ENCODE measurements around the gene DBI. TPM values are rescaled to one million over a fixed set of nuclear protein-coding genes. Genes with fewer than 3 reads are reported as not detected.

The DBI gene
- total and polyA plus RNA-seq, 2 experiments from 2014 or later, result 171 to 873 TPM

DNA sequence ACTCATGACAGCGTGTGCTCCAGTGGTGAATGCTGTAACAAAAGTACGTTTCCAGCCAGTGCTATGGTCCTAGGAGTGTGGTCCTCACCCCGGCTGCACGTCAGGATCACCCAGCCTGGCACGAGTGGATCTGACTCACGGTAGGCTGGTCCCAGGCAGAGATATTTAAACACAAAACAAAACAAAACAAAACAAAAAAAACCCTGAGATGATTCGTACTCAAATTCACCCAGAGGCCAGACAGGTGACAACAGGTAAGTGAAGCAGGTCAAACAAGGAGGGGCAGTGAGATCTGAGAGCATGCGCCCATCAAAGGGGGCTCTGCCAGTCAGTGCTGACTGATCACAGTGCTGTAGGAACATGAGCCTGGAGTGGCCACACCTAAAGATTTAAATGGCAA, 43.3 kb upstream of the DBI start (continued):
- TF ChIP-seq, protein P1, sequence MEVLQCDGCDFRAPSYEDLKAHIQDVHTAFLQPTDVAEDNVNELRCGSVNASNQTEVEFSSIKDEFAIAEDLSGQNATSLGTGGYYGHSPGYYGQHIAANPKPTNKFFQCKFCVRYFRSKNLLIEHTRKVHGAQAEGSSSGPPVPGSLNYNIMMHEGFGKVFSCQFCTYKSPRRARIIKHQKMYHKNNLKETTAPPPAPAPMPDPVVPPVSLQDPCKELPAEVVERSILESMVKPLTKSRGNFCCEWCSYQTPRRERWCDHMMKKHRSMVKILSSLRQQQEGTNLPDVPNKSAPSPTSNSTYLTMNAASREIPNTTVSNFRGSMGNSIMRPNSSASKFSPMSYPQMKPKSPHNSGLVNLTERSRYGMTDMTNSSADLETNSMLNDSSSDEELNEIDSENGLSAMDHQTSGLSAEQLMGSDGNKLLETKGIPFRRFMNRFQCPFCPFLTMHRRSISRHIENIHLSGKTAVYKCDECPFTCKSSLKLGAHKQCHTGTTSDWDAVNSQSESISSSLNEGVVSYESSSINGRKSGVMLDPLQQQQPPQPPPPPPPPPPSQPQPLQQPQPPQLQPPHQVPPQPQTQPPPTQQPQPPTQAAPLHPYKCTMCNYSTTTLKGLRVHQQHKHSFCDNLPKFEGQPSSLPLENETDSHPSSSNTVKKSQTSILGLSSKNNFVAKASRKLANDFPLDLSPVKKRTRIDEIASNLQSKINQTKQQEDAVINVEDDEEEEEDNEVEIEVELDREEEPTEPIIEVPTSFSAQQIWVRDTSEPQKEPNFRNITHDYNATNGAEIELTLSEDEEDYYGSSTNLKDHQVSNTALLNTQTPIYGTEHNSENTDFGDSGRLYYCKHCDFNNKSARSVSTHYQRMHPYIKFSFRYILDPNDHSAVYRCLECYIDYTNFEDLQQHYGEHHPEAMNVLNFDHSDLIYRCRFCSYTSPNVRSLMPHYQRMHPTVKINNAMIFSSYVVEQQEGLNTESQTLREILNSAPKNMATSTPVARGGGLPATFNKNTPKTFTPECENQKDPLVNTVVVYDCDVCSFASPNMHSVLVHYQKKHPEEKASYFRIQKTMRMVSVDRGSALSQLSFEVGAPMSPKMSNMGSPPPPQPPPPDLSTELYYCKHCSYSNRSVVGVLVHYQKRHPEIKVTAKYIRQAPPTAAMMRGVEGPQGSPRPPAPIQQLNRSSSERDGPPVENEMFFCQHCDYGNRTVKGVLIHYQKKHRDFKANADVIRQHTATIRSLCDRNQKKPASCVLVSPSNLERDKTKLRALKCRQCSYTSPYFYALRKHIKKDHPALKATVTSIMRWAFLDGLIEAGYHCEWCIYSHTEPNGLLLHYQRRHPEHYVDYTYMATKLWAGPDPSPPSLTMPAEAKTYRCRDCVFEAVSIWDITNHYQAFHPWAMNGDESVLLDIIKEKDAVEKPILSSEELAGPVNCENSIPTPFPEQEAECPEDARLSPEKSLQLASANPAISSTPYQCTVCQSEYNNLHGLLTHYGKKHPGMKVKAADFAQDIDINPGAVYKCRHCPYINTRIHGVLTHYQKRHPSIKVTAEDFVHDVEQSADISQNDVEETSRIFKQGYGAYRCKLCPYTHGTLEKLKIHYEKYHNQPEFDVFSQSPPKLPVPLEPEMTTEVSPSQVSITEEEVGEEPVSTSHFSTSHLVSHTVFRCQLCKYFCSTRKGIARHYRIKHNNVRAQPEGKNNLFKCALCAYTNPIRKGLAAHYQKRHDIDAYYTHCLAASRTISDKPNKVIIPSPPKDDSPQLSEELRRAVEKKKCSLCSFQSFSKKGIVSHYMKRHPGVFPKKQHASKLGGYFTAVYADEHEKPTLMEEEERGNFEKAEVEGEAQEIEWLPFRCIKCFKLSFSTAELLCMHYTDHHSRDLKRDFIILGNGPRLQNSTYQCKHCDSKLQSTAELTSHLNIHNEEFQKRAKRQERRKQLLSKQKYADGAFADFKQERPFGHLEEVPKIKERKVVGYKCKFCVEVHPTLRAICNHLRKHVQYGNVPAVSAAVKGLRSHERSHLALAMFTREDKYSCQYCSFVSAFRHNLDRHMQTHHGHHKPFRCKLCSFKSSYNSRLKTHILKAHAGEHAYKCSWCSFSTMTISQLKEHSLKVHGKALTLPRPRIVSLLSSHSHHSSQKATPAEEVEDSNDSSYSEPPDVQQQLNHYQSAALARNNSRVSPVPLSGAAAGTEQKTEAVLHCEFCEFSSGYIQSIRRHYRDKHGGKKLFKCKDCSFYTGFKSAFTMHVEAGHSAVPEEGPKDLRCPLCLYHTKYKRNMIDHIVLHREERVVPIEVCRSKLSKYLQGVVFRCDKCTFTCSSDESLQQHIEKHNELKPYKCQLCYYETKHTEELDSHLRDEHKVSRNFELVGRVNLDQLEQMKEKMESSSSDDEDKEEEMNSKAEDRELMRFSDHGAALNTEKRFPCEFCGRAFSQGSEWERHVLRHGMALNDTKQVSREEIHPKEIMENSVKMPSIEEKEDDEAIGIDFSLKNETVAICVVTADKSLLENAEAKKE (CRISPR knock-in tag; IDR thresholded peaks at IDR 0.05), result no peak
- TF ChIP-seq EZH2 (IDR thresholded peaks at IDR 0.05; ENCODE audit: low read depth, unreplicated experiment) (no peak), NANOG (IDR thresholded peaks at IDR 0.05; ENCODE audit: borderline replicate concordance) (no peak)

DNA sequence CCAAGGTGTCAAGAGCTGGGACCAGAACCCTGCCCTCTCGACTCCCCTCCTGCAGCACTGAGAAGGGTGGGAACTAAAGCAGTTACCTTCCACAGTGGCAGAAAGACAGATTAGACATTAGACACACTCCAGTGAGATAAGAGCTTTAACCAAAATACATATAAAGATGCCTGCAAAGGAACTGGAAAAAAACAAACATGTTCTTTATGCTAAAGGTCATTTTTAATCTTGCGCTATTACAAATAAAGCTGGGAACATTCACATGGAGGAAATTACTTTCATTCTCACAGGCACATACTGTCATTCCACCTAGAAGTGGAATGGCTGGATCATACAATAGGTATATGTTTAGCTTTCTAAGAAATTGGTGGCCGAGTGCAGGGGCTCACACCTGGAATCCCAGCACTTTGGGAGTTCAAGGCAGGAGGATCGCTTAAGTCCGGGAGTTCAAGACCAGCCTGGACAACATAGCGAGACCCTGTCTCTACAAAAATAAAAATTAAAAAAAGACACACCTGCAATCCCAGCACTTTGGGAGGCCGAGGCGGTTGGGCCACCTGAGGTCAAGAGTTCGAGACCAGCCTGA, 42.0 kb upstream of the DBI start:
- H3K4me2 ChIP-seq, result no peak overlapping the region
- H3K4me1 ChIP-seq (ENCODE audit: insufficient read depth), result no peaks in the 10 kb centered on the region
- no peak overlapping the region for H2AFZ ChIP-seq
- Mint-ChIP-seq H3K27ac (no peak overlapping the region), H3K27me3 (ENCODE audit: insufficient read depth, low read depth, poor library complexity) (peaks cover 3% of the 10 kb centered on the region), H3K9me3 (no peaks in the 10 kb centered on the region), H3K4me1 (no peaks in the 10 kb centered on the region), H3K36me3 (ENCODE audit: low read depth) (no peaks in the 10 kb centered on the region), H3K4me3 (no peak overlapping the region)
- no peaks in the 10 kb centered on the region for H3K79me2 ChIP-seq (replicated peaks; ENCODE audit: insufficient read depth)
- ATAC-seq (no peak), DNase-seq (ENCODE audit: low spot score) (no peak)
- H3K27me3 ChIP-seq (ENCODE audit: insufficient read depth), result no peaks in the 10 kb centered on the region
- H3K4me3 ChIP-seq, result no peak overlapping the region
- H3K27ac ChIP-seq (ENCODE audit: low read depth), result no peak overlapping the region
- H3K36me3 ChIP-seq (ENCODE audit: insufficient read depth), result no peaks in the 10 kb centered on the region
- H4K20me1 ChIP-seq (replicated peaks; ENCODE audit: insufficient read depth), result no peaks in the 10 kb centered on the region
- no peaks in the 10 kb centered on the region for H3K9me2 ChIP-seq (ENCODE audit: insufficient read depth)
- H3F3A ChIP-seq (replicated peaks; ENCODE audit: low read depth), result no peaks in the 10 kb centered on the region
- TF ChIP-seq ZNF114 (CRISPR knock-in tag; IDR thresholded peaks at IDR 0.05), result no peak
- TF ChIP-seq, protein P2, sequence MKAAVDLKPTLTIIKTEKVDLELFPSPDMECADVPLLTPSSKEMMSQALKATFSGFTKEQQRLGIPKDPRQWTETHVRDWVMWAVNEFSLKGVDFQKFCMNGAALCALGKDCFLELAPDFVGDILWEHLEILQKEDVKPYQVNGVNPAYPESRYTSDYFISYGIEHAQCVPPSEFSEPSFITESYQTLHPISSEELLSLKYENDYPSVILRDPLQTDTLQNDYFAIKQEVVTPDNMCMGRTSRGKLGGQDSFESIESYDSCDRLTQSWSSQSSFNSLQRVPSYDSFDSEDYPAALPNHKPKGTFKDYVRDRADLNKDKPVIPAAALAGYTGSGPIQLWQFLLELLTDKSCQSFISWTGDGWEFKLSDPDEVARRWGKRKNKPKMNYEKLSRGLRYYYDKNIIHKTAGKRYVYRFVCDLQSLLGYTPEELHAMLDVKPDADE (IDR thresholded peaks at IDR 0.05), result no peak
- TF ChIP-seq, protein P3, sequence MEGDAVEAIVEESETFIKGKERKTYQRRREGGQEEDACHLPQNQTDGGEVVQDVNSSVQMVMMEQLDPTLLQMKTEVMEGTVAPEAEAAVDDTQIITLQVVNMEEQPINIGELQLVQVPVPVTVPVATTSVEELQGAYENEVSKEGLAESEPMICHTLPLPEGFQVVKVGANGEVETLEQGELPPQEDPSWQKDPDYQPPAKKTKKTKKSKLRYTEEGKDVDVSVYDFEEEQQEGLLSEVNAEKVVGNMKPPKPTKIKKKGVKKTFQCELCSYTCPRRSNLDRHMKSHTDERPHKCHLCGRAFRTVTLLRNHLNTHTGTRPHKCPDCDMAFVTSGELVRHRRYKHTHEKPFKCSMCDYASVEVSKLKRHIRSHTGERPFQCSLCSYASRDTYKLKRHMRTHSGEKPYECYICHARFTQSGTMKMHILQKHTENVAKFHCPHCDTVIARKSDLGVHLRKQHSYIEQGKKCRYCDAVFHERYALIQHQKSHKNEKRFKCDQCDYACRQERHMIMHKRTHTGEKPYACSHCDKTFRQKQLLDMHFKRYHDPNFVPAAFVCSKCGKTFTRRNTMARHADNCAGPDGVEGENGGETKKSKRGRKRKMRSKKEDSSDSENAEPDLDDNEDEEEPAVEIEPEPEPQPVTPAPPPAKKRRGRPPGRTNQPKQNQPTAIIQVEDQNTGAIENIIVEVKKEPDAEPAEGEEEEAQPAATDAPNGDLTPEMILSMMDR (conservative IDR thresholded peaks at IDR 0.05; ENCODE audit: low read depth in 2 of 2), result no peak
- TF ChIP-seq STAT1 (IDR thresholded peaks at IDR 0.05; ENCODE audit: unreplicated experiment), result no peak
- no peak for TF ChIP-seq EZH2 (IDR thresholded peaks at IDR 0.05; ENCODE audit: low read depth, unreplicated experiment)
- TF ChIP-seq, protein P4, sequence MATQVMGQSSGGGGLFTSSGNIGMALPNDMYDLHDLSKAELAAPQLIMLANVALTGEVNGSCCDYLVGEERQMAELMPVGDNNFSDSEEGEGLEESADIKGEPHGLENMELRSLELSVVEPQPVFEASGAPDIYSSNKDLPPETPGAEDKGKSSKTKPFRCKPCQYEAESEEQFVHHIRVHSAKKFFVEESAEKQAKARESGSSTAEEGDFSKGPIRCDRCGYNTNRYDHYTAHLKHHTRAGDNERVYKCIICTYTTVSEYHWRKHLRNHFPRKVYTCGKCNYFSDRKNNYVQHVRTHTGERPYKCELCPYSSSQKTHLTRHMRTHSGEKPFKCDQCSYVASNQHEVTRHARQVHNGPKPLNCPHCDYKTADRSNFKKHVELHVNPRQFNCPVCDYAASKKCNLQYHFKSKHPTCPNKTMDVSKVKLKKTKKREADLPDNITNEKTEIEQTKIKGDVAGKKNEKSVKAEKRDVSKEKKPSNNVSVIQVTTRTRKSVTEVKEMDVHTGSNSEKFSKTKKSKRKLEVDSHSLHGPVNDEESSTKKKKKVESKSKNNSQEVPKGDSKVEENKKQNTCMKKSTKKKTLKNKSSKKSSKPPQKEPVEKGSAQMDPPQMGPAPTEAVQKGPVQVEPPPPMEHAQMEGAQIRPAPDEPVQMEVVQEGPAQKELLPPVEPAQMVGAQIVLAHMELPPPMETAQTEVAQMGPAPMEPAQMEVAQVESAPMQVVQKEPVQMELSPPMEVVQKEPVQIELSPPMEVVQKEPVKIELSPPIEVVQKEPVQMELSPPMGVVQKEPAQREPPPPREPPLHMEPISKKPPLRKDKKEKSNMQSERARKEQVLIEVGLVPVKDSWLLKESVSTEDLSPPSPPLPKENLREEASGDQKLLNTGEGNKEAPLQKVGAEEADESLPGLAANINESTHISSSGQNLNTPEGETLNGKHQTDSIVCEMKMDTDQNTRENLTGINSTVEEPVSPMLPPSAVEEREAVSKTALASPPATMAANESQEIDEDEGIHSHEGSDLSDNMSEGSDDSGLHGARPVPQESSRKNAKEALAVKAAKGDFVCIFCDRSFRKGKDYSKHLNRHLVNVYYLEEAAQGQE (IDR thresholded peaks at IDR 0.05; ENCODE audit: unreplicated experiment), result no peak

Measured in GM23338 (cell line).